Measurements from ENCODE around the gene PLA2G2F. TPM values are rescaled to one million over a fixed set of nuclear protein-coding genes. Genes with fewer than 3 reads are reported as not detected.

PLA2G2F gene
- total and polyA plus RNA-seq, 2 of the 13 experiments (the other 11 are each of a cell fraction or from before 2014, with no cell fraction given) = not detected

DNA sequence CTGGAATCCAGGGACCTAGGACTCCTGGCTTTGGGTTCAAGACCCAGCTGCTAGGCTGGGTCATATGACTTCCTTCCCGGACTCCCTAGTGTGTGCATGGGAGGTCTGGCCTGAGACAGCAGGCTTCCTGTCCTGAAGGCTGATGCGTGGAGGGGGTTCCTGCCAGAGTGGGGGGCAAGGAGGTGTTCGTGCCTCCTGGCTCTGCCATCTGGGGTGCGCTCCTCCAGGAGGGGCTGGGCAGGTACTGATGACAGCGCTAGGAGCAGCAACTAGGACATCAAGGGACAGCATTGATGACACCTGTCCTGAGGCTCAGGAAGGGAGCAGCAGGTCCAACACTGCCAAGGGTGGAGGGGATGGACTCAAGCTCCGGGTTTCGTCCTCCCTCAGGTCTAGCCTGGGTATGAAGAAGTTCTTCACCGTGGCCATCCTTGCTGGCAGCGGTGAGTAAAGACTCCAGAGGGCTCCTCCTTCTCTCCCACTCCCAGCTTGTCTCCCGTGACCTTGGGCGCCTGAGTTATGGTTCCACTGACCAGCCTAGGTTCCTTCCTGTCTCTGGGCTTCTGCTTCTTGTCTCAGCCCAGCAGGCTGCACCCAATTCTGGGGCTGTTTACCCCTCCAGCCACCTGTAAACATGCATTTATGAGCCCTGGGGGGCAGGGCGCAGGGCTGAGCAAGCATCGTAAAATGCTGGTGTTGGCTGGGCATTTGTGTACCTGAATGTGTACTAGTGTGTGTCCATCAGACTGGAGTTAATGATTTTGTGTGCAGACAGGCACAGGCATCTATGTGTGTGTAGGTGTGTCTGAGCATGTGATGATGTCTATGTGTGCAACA, 871 bp downstream of the PLA2G2F start:
- Histone ChIP-seq H3K27ac (ENCODE audit: extremely low read length, insufficient read depth, low read length) (no peak overlapping the region), H3K36me3 (replicated peaks in 1 of 2; ENCODE audit: control insufficient read depth in 1 of 2, insufficient read depth in 2 of 2, low read length in 2 of 2) (no peaks in the 10 kb centered on the region), H3K9ac (ENCODE audit: insufficient read depth, low read depth, low read length) (no peak overlapping the region), H3K79me2 (ENCODE audit: insufficient read depth, low read length) (no peaks in the 10 kb centered on the region), H2AFZ (ENCODE audit: low read length) (no peak overlapping the region), H4K20me1 (ENCODE audit: insufficient read depth, low read length) (no peaks in the 10 kb centered on the region), H3K9me3 (ENCODE audit: low read length) (no peaks in the 10 kb centered on the region), H3K4me3 (replicated peaks in 1 of 3; ENCODE audit: insufficient read depth in 1 of 3, low read depth in 2 of 3, low read length in 3 of 3) (no peak overlapping the region), H3K27me3 (ENCODE audit: control insufficient read depth in 1 of 2, insufficient read depth in 2 of 2, low read length in 2 of 2) (peaks cover 2 to 21% of the 10 kb centered on the region in 2 experiments; a peak in 3 of 5 replicates), H3K4me2 (ENCODE audit: low read depth, low read length) (no peak overlapping the region), H3K4me1 (ENCODE audit: insufficient read depth, low read length) (peaks cover 13% of the 10 kb centered on the region)
- WGBS (ENCODE audit: low lambda C conversion rate) = 33% methylated on average over 5 of the region's 13 CpGs
- no peak for FAIRE-seq
- no peak for DNase-seq (ENCODE audit: low spot score)
- intact Hi-C loops (cut with micrococcal nuclease; ENCODE audit: unreplicated experiment) (no loop called here), in situ Hi-C loops (cut with HindIII; ENCODE audit: extremely low pct_ligation_motif_present, low pct_unique_long_range_greater_than_20kb) (no loop called here)
- BruUV-seq (replicated peaks) = no TSS peak
- ChIA-PET CTCF (ENCODE audit: low intra/inter-chr PET ratio, low total read pairs) (no interaction called here), POLR2A (no interaction called here)
- TF ChIP-seq ZFP82 (CRISPR knock-in tag; IDR thresholded peaks at IDR 0.05; ENCODE audit: borderline replicate concordance) = no peak
- no peak for TF ChIP-seq U2AF1 (optimal IDR thresholded peaks at IDR 0.05; ENCODE audit: low read depth, low read length)
- TF ChIP-seq, protein P1, sequence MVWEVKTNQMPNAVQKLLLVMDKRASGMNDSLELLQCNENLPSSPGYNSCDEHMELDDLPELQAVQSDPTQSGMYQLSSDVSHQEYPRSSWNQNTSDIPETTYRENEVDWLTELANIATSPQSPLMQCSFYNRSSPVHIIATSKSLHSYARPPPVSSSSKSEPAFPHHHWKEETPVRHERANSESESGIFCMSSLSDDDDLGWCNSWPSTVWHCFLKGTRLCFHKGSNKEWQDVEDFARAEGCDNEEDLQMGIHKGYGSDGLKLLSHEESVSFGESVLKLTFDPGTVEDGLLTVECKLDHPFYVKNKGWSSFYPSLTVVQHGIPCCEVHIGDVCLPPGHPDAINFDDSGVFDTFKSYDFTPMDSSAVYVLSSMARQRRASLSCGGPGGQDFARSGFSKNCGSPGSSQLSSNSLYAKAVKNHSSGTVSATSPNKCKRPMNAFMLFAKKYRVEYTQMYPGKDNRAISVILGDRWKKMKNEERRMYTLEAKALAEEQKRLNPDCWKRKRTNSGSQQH (CRISPR knock-in tag; IDR thresholded peaks at IDR 0.05; ENCODE audit: low read depth) = no peak
- TF ChIP-seq, protein P2, sequence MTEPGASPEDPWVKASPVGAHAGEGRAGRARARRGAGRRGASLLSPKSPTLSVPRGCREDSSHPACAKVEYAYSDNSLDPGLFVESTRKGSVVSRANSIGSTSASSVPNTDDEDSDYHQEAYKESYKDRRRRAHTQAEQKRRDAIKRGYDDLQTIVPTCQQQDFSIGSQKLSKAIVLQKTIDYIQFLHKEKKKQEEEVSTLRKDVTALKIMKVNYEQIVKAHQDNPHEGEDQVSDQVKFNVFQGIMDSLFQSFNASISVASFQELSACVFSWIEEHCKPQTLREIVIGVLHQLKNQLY (CRISPR knock-in tag; IDR thresholded peaks at IDR 0.05) = no peak
- TF ChIP-seq TRIM24 (CRISPR knock-in tag; IDR thresholded peaks at IDR 0.05) = no peak
- TF ChIP-seq SPEN (CRISPR knock-in tag; IDR thresholded peaks at IDR 0.05; ENCODE audit: low read depth) = no peak
- TF ChIP-seq, protein P3, sequence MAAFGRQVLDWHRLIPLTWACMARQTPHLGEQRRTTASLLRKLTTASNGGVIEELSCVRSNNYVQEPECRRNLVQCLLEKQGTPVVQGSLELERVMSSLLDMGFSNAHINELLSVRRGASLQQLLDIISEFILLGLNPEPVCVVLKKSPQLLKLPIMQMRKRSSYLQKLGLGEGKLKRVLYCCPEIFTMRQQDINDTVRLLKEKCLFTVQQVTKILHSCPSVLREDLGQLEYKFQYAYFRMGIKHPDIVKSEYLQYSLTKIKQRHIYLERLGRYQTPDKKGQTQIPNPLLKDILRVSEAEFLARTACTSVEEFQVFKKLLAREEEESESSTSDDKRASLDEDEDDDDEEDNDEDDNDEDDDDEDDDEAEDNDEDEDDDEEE (CRISPR knock-in tag; IDR thresholded peaks at IDR 0.05) = no peak
- no peak for TF ChIP-seq SRSF9 (IDR thresholded peaks at IDR 0.05; ENCODE audit: borderline replicate concordance, insufficient read depth, low read depth, low read length, poor library complexity, severe bottlenecking)
- TF ChIP-seq, protein P4, sequence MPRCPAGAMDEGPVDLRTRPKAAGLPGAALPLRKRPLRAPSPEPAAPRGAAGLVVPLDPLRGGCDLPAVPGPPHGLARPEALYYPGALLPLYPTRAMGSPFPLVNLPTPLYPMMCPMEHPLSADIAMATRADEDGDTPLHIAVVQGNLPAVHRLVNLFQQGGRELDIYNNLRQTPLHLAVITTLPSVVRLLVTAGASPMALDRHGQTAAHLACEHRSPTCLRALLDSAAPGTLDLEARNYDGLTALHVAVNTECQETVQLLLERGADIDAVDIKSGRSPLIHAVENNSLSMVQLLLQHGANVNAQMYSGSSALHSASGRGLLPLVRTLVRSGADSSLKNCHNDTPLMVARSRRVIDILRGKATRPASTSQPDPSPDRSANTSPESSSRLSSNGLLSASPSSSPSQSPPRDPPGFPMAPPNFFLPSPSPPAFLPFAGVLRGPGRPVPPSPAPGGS (CRISPR knock-in tag; IDR thresholded peaks at IDR 0.05) = no peak
- no peak for TF ChIP-seq KDM1A (CRISPR knock-in tag; IDR thresholded peaks at IDR 0.05)
- no peak for TF ChIP-seq ZNF33B (CRISPR knock-in tag; IDR thresholded peaks at IDR 0.05)
- TF ChIP-seq SMC3 (IDR thresholded peaks at IDR 0.05; ENCODE audit: low read length) = no peak
- no peak for ATAC-seq
